ENCODE data around the gene PGLYRP4. TPM values are rescaled to one million over a fixed set of nuclear protein-coding genes. Genes with fewer than 3 reads are reported as not detected.
A peak's percentile ranks its signal among the peaks of the same experiment; 100 is the strongest.

PGLYRP4 gene
- total and polyA plus RNA-seq, 2 donors (not counting 1 experiment from before 2014, with no cell fraction given) = not detected

- peak within 1 kb of the TSS; percentile 30 for H3K4me3 Mint-ChIP-seq
- CTCF ChIA-PET = interaction anchor here (4.9 kb wide), 1 partner anchor 137 kb away, joined by 22 read pairs; no protein-coding TSS in a partner anchor
- H3K4me3 ChIP-seq (ENCODE audit: control extremely low read depth in 1 of 5, extremely low read depth in 1 of 5, insufficient read depth in 1 of 5, low read depth in 2 of 5, low read length in 4 of 5) = peak within 1 kb of the TSS in 1 of 5 experiments; percentile 73
These were observed 9.4 kb upstream of the PGLYRP4 start, which contains the start of gene S100A9 for GRCh38 chr1:153357853-153358690. Gene S100A9 (plus strand): TSS chr1:153357854. CDS start chr1:153358284, 430 bp downstream.

More at GRCh38 chr1:153357853-153358690, 9.4 kb upstream of the PGLYRP4 start, which contains the start of gene S100A9:
- Mint-ChIP-seq H3K4me1 (peaks cover 20% of the 10 kb centered on the region), H3K27me3 (peaks cover 47% of the 10 kb centered on the region), H3K9me3 (ENCODE audit: insufficient read depth) (no peaks in the 10 kb centered on the region), H3K27ac (no peak within 1 kb of the TSS)
- POLR2A ChIA-PET = no interaction called here
- DNase-seq (no peak), ATAC-seq (ENCODE audit: low read depth) (no peak)
- Histone ChIP-seq H3K9ac (ENCODE audit: low read length) (no peak within 1 kb of the TSS), H4K20me1 (ENCODE audit: control insufficient read depth, insufficient read depth, low read length, poor library complexity, severe bottlenecking) (no peaks in the 10 kb centered on the region), H2AFZ (ENCODE audit: insufficient read depth, low read depth, low read length, poor library complexity, severe bottlenecking) (peak within 1 kb of the TSS; percentile 21), H3K79me2 (ENCODE audit: control insufficient read depth, insufficient read depth, low read length) (no peaks in the 10 kb centered on the region), H3K4me1 (ENCODE audit: control insufficient read depth in 2 of 2, insufficient read depth in 2 of 2, low read length in 2 of 2) (peaks cover 10 to 12% of the 10 kb centered on the region in 2 donors), H3K9me3 (ENCODE audit: control extremely low read depth in 1 of 3, control insufficient read depth in 2 of 3, insufficient read depth in 1 of 3, low read length in 2 of 3) (no peaks in the 10 kb centered on the region), H3K36me3 (replicated peaks in 1 of 2; ENCODE audit: control extremely low read depth in 1 of 2, control insufficient read depth in 1 of 2, extremely low read depth in 1 of 2, insufficient read depth in 2 of 2, low read length in 1 of 2) (no peaks in the 10 kb centered on the region), H3K27me3 (replicated peaks in 1 of 4; ENCODE audit: control extremely low read depth in 1 of 4, control insufficient read depth in 3 of 4, insufficient read depth in 4 of 4, low read length in 3 of 4) (peaks cover 0 to 6% (median 2%) of the 10 kb centered on the region in 4 experiments), H3K27ac (ENCODE audit: low read length in 2 of 2) (no peak within 1 kb of the TSS), H3K4me2 (replicated peaks; ENCODE audit: low read depth, low read length, poor library complexity, severe bottlenecking) (peak within 1 kb of the TSS; percentile 40)
- TF ChIP-seq CTCF (IDR thresholded peaks at IDR 0.05) = no peak
- TF ChIP-seq EZH2 (IDR thresholded peaks at IDR 0.05; ENCODE audit: borderline replicate concordance, insufficient read depth, low read depth, low read length, poor library complexity, severe bottlenecking) = no peak
- intact Hi-C loops (cut with micrococcal nuclease) = no loop called here
- 52% methylated on average over 8 of the region's 11 CpGs for WGBS (ENCODE audit: insufficient coverage)

All from B cell (primary cell).